ENCODE data around the gene FGF12. TPM values are rescaled to one million over a fixed set of nuclear protein-coding genes. Genes with fewer than 3 reads are reported as not detected.

The FGF12 gene
- total and polyA plus RNA-seq, 2 donors (not counting 1 experiment from before 2014, with no cell fraction given): 0.03 TPM; not detected in 1

DNA sequence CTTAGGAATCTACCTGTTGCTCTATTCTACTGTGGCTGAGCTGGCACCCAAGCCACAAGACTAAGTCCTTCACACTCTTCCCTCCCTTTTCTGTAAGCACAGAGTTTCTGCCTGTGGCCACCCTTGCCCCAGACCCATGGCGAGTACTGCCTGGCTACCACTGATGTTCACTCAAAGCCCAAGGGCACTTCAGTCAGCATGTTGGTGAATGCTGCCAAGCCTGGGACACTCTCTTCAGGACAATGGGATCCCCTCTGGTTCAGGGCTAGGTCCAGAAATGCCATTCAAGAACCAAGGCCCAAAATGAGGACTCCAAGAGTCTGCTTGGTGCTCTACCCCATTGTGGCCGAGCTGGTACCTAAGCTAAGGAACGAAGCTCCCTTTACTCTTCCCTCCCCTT, 184.2 kb downstream of the FGF12 start:
- H3K9me3 Mint-ChIP-seq (ENCODE audit: insufficient read depth): no peaks in the 10 kb centered on the region
- H3K4me1 Mint-ChIP-seq: peaks cover 4% of the 10 kb centered on the region

GRCh38 chr3:192516820-192517219, 210.5 kb downstream of the FGF12 start:
- Histone ChIP-seq H4K20me1 (ENCODE audit: control insufficient read depth, insufficient read depth, low read length, poor library complexity, severe bottlenecking) (no peaks in the 10 kb centered on the region), H3K27me3 (replicated peaks in 1 of 4; ENCODE audit: control extremely low read depth in 1 of 4, control insufficient read depth in 3 of 4, insufficient read depth in 4 of 4, low read length in 3 of 4) (peaks cover 0 to 39% (median 28%) of the 10 kb centered on the region in 4 experiments), H3K4me3 (ENCODE audit: control extremely low read depth in 1 of 5, extremely low read depth in 1 of 5, insufficient read depth in 1 of 5, low read depth in 2 of 5, low read length in 4 of 5) (no peak overlapping the region), H3K4me2 (replicated peaks; ENCODE audit: low read depth, low read length, poor library complexity, severe bottlenecking) (no peak overlapping the region), H2AFZ (ENCODE audit: insufficient read depth, low read depth, low read length, poor library complexity, severe bottlenecking) (no peak overlapping the region), H3K36me3 (replicated peaks in 1 of 2; ENCODE audit: control extremely low read depth in 1 of 2, control insufficient read depth in 1 of 2, extremely low read depth in 1 of 2, insufficient read depth in 2 of 2, low read length in 1 of 2) (no peaks in the 10 kb centered on the region), H3K4me1 (ENCODE audit: control insufficient read depth in 2 of 2, insufficient read depth in 2 of 2, low read length in 2 of 2) (peaks cover 15 to 18% of the 10 kb centered on the region in 2 donors), H3K9me3 (ENCODE audit: control extremely low read depth in 1 of 3, control insufficient read depth in 2 of 3, insufficient read depth in 1 of 3, low read length in 2 of 3) (peaks cover 0 to 13% (median 3%) of the 10 kb centered on the region in 3 donors), H3K79me2 (ENCODE audit: control insufficient read depth, insufficient read depth, low read length) (no peaks in the 10 kb centered on the region), H3K27ac (ENCODE audit: low read length in 2 of 2) (no peak overlapping the region), H3K9ac (ENCODE audit: low read length) (no peak overlapping the region)
- no peak for TF ChIP-seq EZH2 (IDR thresholded peaks at IDR 0.05; ENCODE audit: borderline replicate concordance, insufficient read depth, low read depth, low read length, poor library complexity, severe bottlenecking)
- no peak for TF ChIP-seq CTCF (IDR thresholded peaks at IDR 0.05)
- ATAC-seq (ENCODE audit: low read depth) (no peak), DNase-seq (no peak)
- ChIA-PET CTCF (no interaction called here), POLR2A (no interaction called here)
- intact Hi-C loops (cut with micrococcal nuclease): no loop called here
- H3K27ac Mint-ChIP-seq: no peak overlapping the region
- H3K27me3 Mint-ChIP-seq: peaks cover 50% of the 10 kb centered on the region
- no peak overlapping the region for H3K4me3 Mint-ChIP-seq
- peaks cover 18% of the 10 kb centered on the region for H3K4me1 Mint-ChIP-seq
- no peaks in the 10 kb centered on the region for H3K9me3 Mint-ChIP-seq (ENCODE audit: insufficient read depth)
- 80% methylated on average over 1 of the region's 7 CpGs for WGBS (ENCODE audit: insufficient coverage)

More for the DNA sequence above, 184.2 kb downstream of the FGF12 start:
- H3K79me2 ChIP-seq (ENCODE audit: control insufficient read depth, insufficient read depth, low read length): no peaks in the 10 kb centered on the region
- TF ChIP-seq EZH2 (IDR thresholded peaks at IDR 0.05; ENCODE audit: borderline replicate concordance, insufficient read depth, low read depth, low read length, poor library complexity, severe bottlenecking) (no peak), CTCF (IDR thresholded peaks at IDR 0.05) (no peak)
- H4K20me1 ChIP-seq (ENCODE audit: control insufficient read depth, insufficient read depth, low read length, poor library complexity, severe bottlenecking): no peaks in the 10 kb centered on the region
- no peaks in the 10 kb centered on the region for H3K36me3 ChIP-seq (replicated peaks in 1 of 2; ENCODE audit: control extremely low read depth in 1 of 2, control insufficient read depth in 1 of 2, extremely low read depth in 1 of 2, insufficient read depth in 2 of 2, low read length in 1 of 2)
- no peak overlapping the region for H3K9ac ChIP-seq (ENCODE audit: low read length)
- no peak overlapping the region for H3K27ac ChIP-seq (ENCODE audit: low read length in 2 of 2)
- DNase-seq (no peak), ATAC-seq (ENCODE audit: low read depth) (no peak)
- no peak overlapping the region for H2AFZ ChIP-seq (ENCODE audit: insufficient read depth, low read depth, low read length, poor library complexity, severe bottlenecking)
- Mint-ChIP-seq H3K4me3 (no peak overlapping the region), H3K27me3 (peaks cover 25% of the 10 kb centered on the region), H3K27ac (no peak overlapping the region)
- WGBS (ENCODE audit: insufficient coverage): 97% methylated on average over 3 of the region's 3 CpGs
- H3K4me2 ChIP-seq (replicated peaks; ENCODE audit: low read depth, low read length, poor library complexity, severe bottlenecking): no peak overlapping the region
- H3K4me3 ChIP-seq (ENCODE audit: control extremely low read depth in 1 of 5, extremely low read depth in 1 of 5, insufficient read depth in 1 of 5, low read depth in 2 of 5, low read length in 4 of 5): no peak overlapping the region
- CTCF ChIA-PET: no interaction called here
- H3K4me1 ChIP-seq (ENCODE audit: control insufficient read depth in 2 of 2, insufficient read depth in 2 of 2, low read length in 2 of 2): no peaks in the 10 kb centered on the region
- POLR2A ChIA-PET: no interaction called here
- H3K9me3 ChIP-seq (ENCODE audit: control extremely low read depth in 1 of 3, control insufficient read depth in 2 of 3, insufficient read depth in 1 of 3, low read length in 2 of 3): peaks cover 0 to 7% (median 2%) of the 10 kb centered on the region in 3 donors
- intact Hi-C loops (cut with micrococcal nuclease): no loop called here
- H3K27me3 ChIP-seq (replicated peaks in 1 of 4; ENCODE audit: control extremely low read depth in 1 of 4, control insufficient read depth in 3 of 4, insufficient read depth in 4 of 4, low read length in 3 of 4): peaks cover 0 to 9% (median 0%) of the 10 kb centered on the region in 4 experiments
